BE2C (cell line): ENCODE results near the gene RPL7A.
"Not testable (repeated sequence)": the region's sequence is repeated elsewhere in the genome, so short reads cannot be mapped to it uniquely, and the experiment has no call there.

ENCODE experiments used
- DNase-seq: peaks from one replicate; pipeline ENCODE4 v3.0.0-alpha.2; 2020
- H3K27me3 ChIP-seq: fragments of 250-450 bp; sonication (Bioruptor Pico); 2 replicates; pipeline ENCODE4 v1.5.1; 2020; ENCODE audit warnings: mild to moderate bottlenecking
- H3K36me3 ChIP-seq: fragments of 250-450 bp; sonication (Bioruptor Pico); 2 replicates; pipeline ENCODE4 v1.5.1; 2020; ENCODE audit warnings: mild to moderate bottlenecking
- H3K4me1 ChIP-seq: fragments of 250-450 bp; sonication (Bioruptor Pico); 2 replicates; pipeline ENCODE4 v1.5.1; 2020
- H3K4me3 ChIP-seq: 2 replicates; pipeline ENCODE4 v1.5.1; 2011; ENCODE audit warnings: low read depth, low read length
- H3K9me3 ChIP-seq: fragments of 250-450 bp; sonication (Bioruptor Pico); 2 replicates; pipeline ENCODE4 v1.5.1; 2020
- CTCF ChIP-seq: IDR thresholded peaks from 2 replicates; pipeline ENCODE4 v1.5.1; 2012; ENCODE audit warnings: mild to moderate bottlenecking, low read depth, low read length

The RPL7A gene

GRCh38 chr9:133332381-133332730 is 15.7 kb upstream of the RPL7A start:
- H3K4me1 ChIP-seq: no peaks in the 10 kb centered on the region
- H3K4me3 ChIP-seq: no peak overlapping the region
- DNase-seq: no peak
- no peaks in the 10 kb centered on the region for H3K27me3 ChIP-seq
- no peak for TF ChIP-seq CTCF
- H3K36me3 ChIP-seq: peaks cover 48% of the 10 kb centered on the region
- no peaks in the 10 kb centered on the region for H3K9me3 ChIP-seq

GRCh38 chr9:133333011-133333410 is 15.0 kb upstream of the RPL7A start:
- H3K27me3 ChIP-seq: no peaks in the 10 kb centered on the region
- H3K36me3 ChIP-seq: peaks cover 48% of the 10 kb centered on the region
- no peak overlapping the region for H3K4me3 ChIP-seq
- TF ChIP-seq CTCF: no peak
- peak; percentile 3 for DNase-seq
- H3K9me3 ChIP-seq: no peaks in the 10 kb centered on the region
- no peaks in the 10 kb centered on the region for H3K4me1 ChIP-seq

- Histone ChIP-seq H3K4me1 (no peaks in the 10 kb centered on the region), H3K9me3 (no peaks in the 10 kb centered on the region), H3K4me3 (no peak overlapping the region), H3K27me3 (no peaks in the 10 kb centered on the region), H3K36me3 (peaks cover 48% of the 10 kb centered on the region)
- peak; percentile 27 for DNase-seq
- peak; percentile 8; the same call in 1 of the 2 replicates for TF ChIP-seq CTCF
These were observed 14.5 kb upstream of the RPL7A start for GRCh38 chr9:133333566-133333965.

GRCh38 chr9:133334161-133334560 is 13.9 kb upstream of the RPL7A start:
- Histone ChIP-seq H3K27me3 (no peaks in the 10 kb centered on the region), H3K4me1 (no peaks in the 10 kb centered on the region), H3K9me3 (no peaks in the 10 kb centered on the region), H3K36me3 (peaks cover 48% of the 10 kb centered on the region), H3K4me3 (no peak overlapping the region)
- peak; percentile 3 for DNase-seq
- TF ChIP-seq CTCF: no peak

GRCh38 chr9:133334888-133335287 is 13.1 kb upstream of the RPL7A start:
- Histone ChIP-seq H3K4me3 (peak overlapping the region; percentile 97), H3K36me3 (peaks cover 52% of the 10 kb centered on the region)
- not testable (repeated sequence) for H3K9me3 ChIP-seq, H3K27me3 ChIP-seq, H3K4me1 ChIP-seq
- peak; percentile 0 for DNase-seq

- no peaks in the 10 kb centered on the region for H3K27me3 ChIP-seq
- peaks cover 55% of the 10 kb centered on the region for H3K36me3 ChIP-seq
- no peaks in the 10 kb centered on the region for H3K4me1 ChIP-seq
- peak; percentile 94 for DNase-seq
- TF ChIP-seq CTCF: no peak
- H3K4me3 ChIP-seq: peak within 1 kb of the TSS; percentile 97
- no peaks in the 10 kb centered on the region for H3K9me3 ChIP-seq
These were observed 11.8 kb upstream of the RPL7A start, which contains the start of gene SURF6 for GRCh38 chr9:133335924-133336811. SURF6 (minus strand) TSS chr9:133336188; CDS start chr9:133336132, 56 bp downstream.
